Mesodermal cell (in vitro differentiated cells): ENCODE results near the gene ANKRD63.

ENCODE experiments used
- H3K27ac ChIP-seq: 2 replicates; pipeline ENCODE4 v1.7.0; 2013; ENCODE audit warnings: mild to moderate bottlenecking, low read depth, low read length, moderate library complexity; ENCODE audit not compliant: severe bottlenecking
- H3K36me3 ChIP-seq: 2 replicates; pipeline ENCODE4 v1.7.1; 2013; ENCODE audit warnings: mild to moderate bottlenecking, low read length, moderate library complexity; ENCODE audit not compliant: control insufficient read depth, insufficient read depth
- H3K4me1 ChIP-seq: one replicate; pipeline ENCODE4 v1.7.1; 2013; ENCODE audit warnings: mild to moderate bottlenecking, low read length; ENCODE audit not compliant: insufficient read depth, control insufficient read depth, poor library complexity, severe bottlenecking
- H3K4me3 ChIP-seq: 2 replicates; pipeline ENCODE4 v1.7.0; 2013; ENCODE audit warnings: low read length, control low read depth, mild to moderate bottlenecking; ENCODE audit not compliant: insufficient read depth, poor library complexity, severe bottlenecking; ENCODE audit errors: extremely low read depth
- H3K9me3 ChIP-seq: 2 replicates; pipeline ENCODE4 v1.7.1; 2013; ENCODE audit warnings: mild to moderate bottlenecking, low read length, moderate library complexity; ENCODE audit not compliant: control insufficient read depth
- WGBS, 2 experiments: methylation state at CpG; one replicate each; pipeline ENCODE4 v1.1.5; 2013; ENCODE audit warnings: missing lambda C conversion rate in 2 of 2; ENCODE audit not compliant: insufficient coverage in 2 of 2; 5-methylcytosine and 5-hydroxymethylcytosine counted together

Gene ANKRD63

GRCh38 chr15:40277471-40277870 lies 5.4 kb downstream of the ANKRD63 start:
- WGBS, 2 experiments, result 92% methylated on average over 5 to 9 of the region's 16 CpGs
- no peak overlapping the region for H3K27ac ChIP-seq
- H3K4me3 ChIP-seq, result no peak overlapping the region
- H3K36me3 ChIP-seq, result no peaks in the 10 kb centered on the region
- no peaks in the 10 kb centered on the region for H3K9me3 ChIP-seq
- H3K4me1 ChIP-seq, result peaks cover 5% of the 10 kb centered on the region

- H3K36me3 ChIP-seq, result no peaks in the 10 kb centered on the region
- no peak overlapping the region for H3K4me3 ChIP-seq
- no peak overlapping the region for H3K27ac ChIP-seq
- 89 to 93% methylated on average over 4 of the region's 4 CpGs for WGBS, 2 experiments
- peaks cover 5% of the 10 kb centered on the region for H3K4me1 ChIP-seq
- H3K9me3 ChIP-seq, result no peaks in the 10 kb centered on the region
Measured at GRCh38 chr15:40276927-40277326, 5.9 kb downstream of the ANKRD63 start.

- Histone ChIP-seq H3K4me3 (no peak overlapping the region), H3K4me1 (peaks cover 5% of the 10 kb centered on the region), H3K9me3 (no peaks in the 10 kb centered on the region), H3K27ac (no peak overlapping the region), H3K36me3 (no peaks in the 10 kb centered on the region)
- 87 to 92% methylated on average over 7 of the region's 7 CpGs for WGBS, 2 experiments
Measured at GRCh38 chr15:40275954-40276353, 6.9 kb downstream of the ANKRD63 start.

GRCh38 chr15:40275523-40275922 lies 7.3 kb downstream of the ANKRD63 start:
- Histone ChIP-seq H3K9me3 (no peaks in the 10 kb centered on the region), H3K4me1 (peaks cover 5% of the 10 kb centered on the region), H3K36me3 (no peaks in the 10 kb centered on the region), H3K27ac (no peak overlapping the region), H3K4me3 (no peak overlapping the region)
- WGBS, 2 experiments, result 87 to 89% methylated on average over 4 of the region's 5 CpGs

GRCh38 chr15:40274350-40275274 lies 8.3 kb downstream of the ANKRD63 start:
- 60 to 66% methylated on average over 24 to 25 of the region's 26 CpGs for WGBS, 2 experiments
- H3K4me3 ChIP-seq, result no peak overlapping the region
- no peak overlapping the region for H3K27ac ChIP-seq
- peaks cover 5% of the 10 kb centered on the region for H3K4me1 ChIP-seq
- H3K36me3 ChIP-seq, result no peaks in the 10 kb centered on the region
- H3K9me3 ChIP-seq, result no peaks in the 10 kb centered on the region

GRCh38 chr15:40273428-40273827 lies 9.4 kb downstream of the ANKRD63 start:
- Histone ChIP-seq H3K9me3 (no peaks in the 10 kb centered on the region), H3K36me3 (no peaks in the 10 kb centered on the region)
- 87 to 90% methylated on average over 9 of the region's 9 CpGs for WGBS, 2 experiments

GRCh38 chr15:40272485-40273056 lies 10.3 kb downstream of the ANKRD63 start:
- Histone ChIP-seq H3K9me3 (no peaks in the 10 kb centered on the region), H3K4me3 (no peak overlapping the region), H3K27ac (no peak overlapping the region), H3K36me3 (no peaks in the 10 kb centered on the region), H3K4me1 (peaks cover 8% of the 10 kb centered on the region)
- WGBS, 2 experiments, result 83 to 89% methylated on average over 20 of the region's 20 CpGs

More at GRCh38 chr15:40273428-40273827, 9.4 kb downstream of the ANKRD63 start:
- Histone ChIP-seq H3K4me1 (peaks cover 5% of the 10 kb centered on the region), H3K4me3 (no peak overlapping the region), H3K27ac (no peak overlapping the region)

GRCh38 chr15:40271685-40272484 lies 11.0 kb downstream of the ANKRD63 start:
- Histone ChIP-seq H3K27ac (no peak overlapping the region), H3K36me3 (no peaks in the 10 kb centered on the region), H3K4me3 (no peak overlapping the region), H3K9me3 (no peaks in the 10 kb centered on the region), H3K4me1 (peaks cover 12% of the 10 kb centered on the region)
- WGBS, 2 experiments, result 88 to 89% methylated on average over 22 to 25 of the region's 25 CpGs

GRCh38 chr15:40270246-40270995 lies 12.4 kb downstream of the ANKRD63 start:
- H3K36me3 ChIP-seq, result no peaks in the 10 kb centered on the region
- WGBS, 2 experiments, result 83% methylated on average over 7 to 10 of the region's 11 CpGs
- peaks cover 24% of the 10 kb centered on the region for H3K4me1 ChIP-seq
- H3K4me3 ChIP-seq, result no peak overlapping the region
- H3K27ac ChIP-seq, result no peak overlapping the region
- no peaks in the 10 kb centered on the region for H3K9me3 ChIP-seq

GRCh38 chr15:40269604-40270003 lies 13.3 kb downstream of the ANKRD63 start:
- Histone ChIP-seq H3K36me3 (no peaks in the 10 kb centered on the region), H3K27ac (no peak overlapping the region), H3K4me3 (no peak overlapping the region), H3K9me3 (no peaks in the 10 kb centered on the region), H3K4me1 (peaks cover 29% of the 10 kb centered on the region)
- WGBS, 2 experiments, result 76 to 81% methylated on average over 2 to 4 of the region's 4 CpGs
